Measurements from ENCODE around the gene MSI2. TPM values are rescaled to one million over a fixed set of nuclear protein-coding genes. Genes with fewer than 3 reads are reported as not detected.

The MSI2 gene
- total RNA-seq, 1 donor: 23.2 TPM

- H4K20me1 ChIP-seq (ENCODE audit: insufficient read depth, low read length): no peaks in the 10 kb centered on the region
- no peaks in the 10 kb centered on the region for H3K79me2 ChIP-seq (ENCODE audit: insufficient read depth, low read length)
- no peaks in the 10 kb centered on the region for H3K36me3 ChIP-seq (ENCODE audit: insufficient read depth, low read length)
- H3K4me1 ChIP-seq (ENCODE audit: insufficient read depth, low read length): no peaks in the 10 kb centered on the region
- DNase-seq (ENCODE audit: insufficient read length, low spot score, missing footprints): no peak
- TF ChIP-seq CTCF (IDR thresholded peaks at IDR 0.05; ENCODE audit: extremely low read depth, low read depth, low read length): no peak
- no peaks in the 10 kb centered on the region for H3K9me3 ChIP-seq (ENCODE audit: low read depth, low read length)
- no peak overlapping the region for H2AFZ ChIP-seq (ENCODE audit: low read length)
- no peak overlapping the region for H3K27ac ChIP-seq (ENCODE audit: low read depth, low read length)
- H3K4me2 ChIP-seq (ENCODE audit: insufficient read depth, low read length): no peak overlapping the region
- no peaks in the 10 kb centered on the region for H3K27me3 ChIP-seq (ENCODE audit: insufficient read depth, low read length)
- H3K4me3 ChIP-seq (ENCODE audit: insufficient read depth, low read length): no peak overlapping the region
Observed at GRCh38 chr17:57335195-57335792, 79.0 kb downstream of the MSI2 start.

GRCh38 chr17:57337390-57337789, 81.1 kb downstream of the MSI2 start:
- Histone ChIP-seq H3K27me3 (ENCODE audit: insufficient read depth, low read length) (no peaks in the 10 kb centered on the region), H3K9me3 (ENCODE audit: low read depth, low read length) (no peaks in the 10 kb centered on the region), H3K27ac (ENCODE audit: low read depth, low read length) (no peak overlapping the region), H2AFZ (ENCODE audit: low read length) (no peak overlapping the region), H3K4me2 (ENCODE audit: insufficient read depth, low read length) (no peak overlapping the region), H3K4me1 (ENCODE audit: insufficient read depth, low read length) (no peaks in the 10 kb centered on the region), H3K4me3 (ENCODE audit: insufficient read depth, low read length) (no peak overlapping the region), H3K36me3 (ENCODE audit: insufficient read depth, low read length) (no peaks in the 10 kb centered on the region), H3K79me2 (ENCODE audit: insufficient read depth, low read length) (no peaks in the 10 kb centered on the region), H4K20me1 (ENCODE audit: insufficient read depth, low read length) (no peaks in the 10 kb centered on the region)
- no peak for TF ChIP-seq CTCF (IDR thresholded peaks at IDR 0.05; ENCODE audit: extremely low read depth, low read depth, low read length)
- DNase-seq (ENCODE audit: insufficient read length, low spot score, missing footprints): no peak

- H3K79me2 ChIP-seq (ENCODE audit: insufficient read depth, low read length): no peaks in the 10 kb centered on the region
- H4K20me1 ChIP-seq (ENCODE audit: insufficient read depth, low read length): no peaks in the 10 kb centered on the region
- H2AFZ ChIP-seq (ENCODE audit: low read length): no peak overlapping the region
- no peak overlapping the region for H3K4me2 ChIP-seq (ENCODE audit: insufficient read depth, low read length)
- no peak overlapping the region for H3K27ac ChIP-seq (ENCODE audit: low read depth, low read length)
- no peak overlapping the region for H3K4me3 ChIP-seq (ENCODE audit: insufficient read depth, low read length)
- no peaks in the 10 kb centered on the region for H3K27me3 ChIP-seq (ENCODE audit: insufficient read depth, low read length)
- no peaks in the 10 kb centered on the region for H3K36me3 ChIP-seq (ENCODE audit: insufficient read depth, low read length)
- TF ChIP-seq CTCF (IDR thresholded peaks at IDR 0.05; ENCODE audit: extremely low read depth, low read depth, low read length): no peak
- DNase-seq (ENCODE audit: insufficient read length, low spot score, missing footprints): no peak
- no peaks in the 10 kb centered on the region for H3K4me1 ChIP-seq (ENCODE audit: insufficient read depth, low read length)
- no peaks in the 10 kb centered on the region for H3K9me3 ChIP-seq (ENCODE audit: low read depth, low read length)
Observed at GRCh38 chr17:57338257-57338914, 82.1 kb downstream of the MSI2 start.

GRCh38 chr17:57340160-57340981, 84.0 kb downstream of the MSI2 start:
- H3K4me3 ChIP-seq (ENCODE audit: insufficient read depth, low read length): no peak overlapping the region
- no peaks in the 10 kb centered on the region for H4K20me1 ChIP-seq (ENCODE audit: insufficient read depth, low read length)
- H3K9me3 ChIP-seq (ENCODE audit: low read depth, low read length): no peaks in the 10 kb centered on the region
- H3K79me2 ChIP-seq (ENCODE audit: insufficient read depth, low read length): no peaks in the 10 kb centered on the region
- no peaks in the 10 kb centered on the region for H3K27me3 ChIP-seq (ENCODE audit: insufficient read depth, low read length)
- no peak overlapping the region for H3K27ac ChIP-seq (ENCODE audit: low read depth, low read length)
- DNase-seq (ENCODE audit: insufficient read length, low spot score, missing footprints): no peak
- H2AFZ ChIP-seq (ENCODE audit: low read length): no peak overlapping the region
- no peak for TF ChIP-seq CTCF (IDR thresholded peaks at IDR 0.05; ENCODE audit: extremely low read depth, low read depth, low read length)
- H3K4me2 ChIP-seq (ENCODE audit: insufficient read depth, low read length): no peak overlapping the region
- H3K36me3 ChIP-seq (ENCODE audit: insufficient read depth, low read length): no peaks in the 10 kb centered on the region
- no peaks in the 10 kb centered on the region for H3K4me1 ChIP-seq (ENCODE audit: insufficient read depth, low read length)
